22Rv1 (cell line): ENCODE data around the gene PCDHGA11.
"Not testable (repeated sequence)": the region's sequence is repeated elsewhere in the genome, so short reads cannot be mapped to it uniquely, and the experiment has no call there.

Experiments used
- H3K27ac ChIP-seq: fragments of 450-650 bp; 2 replicates; pipeline ENCODE4 v1.5.1; 2017
- CTCF ChIP-seq: fragments of 450-650 bp; IDR thresholded peaks from 2 replicates; pipeline ENCODE4 v1.5.1; 2017; ENCODE audit warnings: mild to moderate bottlenecking
- ZFX ChIP-seq: fragments of 450-650 bp; IDR thresholded peaks from 2 replicates; pipeline ENCODE4 v1.6.1; 2017; ENCODE audit warnings: antibody characterized with exemption, borderline replicate concordance

Gene PCDHGA11

GRCh38 chr5:141407790-141408505 lies 12.9 kb upstream of the PCDHGA11 start, which contains the start of gene PCDHGB6:
TSS of gene PCDHGB6 (plus strand) at chr5:141408021. CDS start at chr5:141408203, 182 bp downstream.
- H3K27ac ChIP-seq: not testable (repeated sequence)
- TF ChIP-seq CTCF: peak; percentile 78

- TF ChIP-seq CTCF (no peak), ZFX (no peak)
These were observed 11.1 kb upstream of the PCDHGA11 start for GRCh38 chr5:141409598-141410306.

GRCh38 chr5:141411575-141411974 lies 9.3 kb upstream of the PCDHGA11 start:
- TF ChIP-seq CTCF (no peak), ZFX (no peak)
- H3K27ac ChIP-seq: no peak overlapping the region

More at GRCh38 chr5:141409598-141410306, 11.1 kb upstream of the PCDHGA11 start:
- no peak overlapping the region for H3K27ac ChIP-seq

- peak within 1 kb of the TSS; percentile 55 for H3K27ac ChIP-seq
- TF ChIP-seq CTCF: peak; percentile 87
- no peak for TF ChIP-seq ZFX
These were observed 7.9 kb upstream of the PCDHGA11 start, which contains the start of gene PCDHGA10 for GRCh38 chr5:141412854-141413539. TSS of gene PCDHGA10 (plus strand) at chr5:141412987. CDS start at chr5:141413176, 189 bp downstream.

- TF ChIP-seq CTCF (no peak), ZFX (no peak)
These were observed 7.2 kb upstream of the PCDHGA11 start for GRCh38 chr5:141413540-141414069.

GRCh38 chr5:141414548-141415274 lies 6.1 kb upstream of the PCDHGA11 start:
- not testable (repeated sequence) for H3K27ac ChIP-seq

More at GRCh38 chr5:141413540-141414069, 7.2 kb upstream of the PCDHGA11 start:
- peak overlapping the region; percentile 55 for H3K27ac ChIP-seq

- H3K27ac ChIP-seq: not testable (repeated sequence)
These were observed 5.6 kb upstream of the PCDHGA11 start for GRCh38 chr5:141415275-141415618.
